MM.1S (cell line): ENCODE results near the gene PSTPIP1.

Experiments used
- CTCF ChIP-seq: fragments of 300-600 bp; sonication (generic); IDR thresholded peaks from 2 replicates; pipeline ENCODE4 v1.5.1; 2016; ENCODE audit warnings: antibody characterized with exemption, low read length, mixed read lengths
- EZH2 ChIP-seq: fragments of 300-600 bp; sonication (generic); optimal IDR thresholded peaks from 2 replicates; pipeline ENCODE3; 2017; ENCODE audit warnings: low read depth, mild to moderate bottlenecking, antibody characterized with exemption, low read length, mixed read lengths

- TF ChIP-seq CTCF (no peak), EZH2 (no peak)
Observed at GRCh38 chr15:77025083-77025901, 30.4 kb downstream of the PSTPIP1 start.
